ENCODE measurements around the gene HDLBP.

- TF ChIP-seq CTCF (conservative IDR thresholded peaks at IDR 0.05; ENCODE audit: low read depth, low read length) (no peak), RCOR1 (IDR thresholded peaks at IDR 0.05; ENCODE audit: insufficient replicate concordance, low read length) (no peak), POLR2A (IDR thresholded peaks at IDR 0.05; ENCODE audit: low read depth, low read length) (no peak), MAFK (IDR thresholded peaks at IDR 0.05; ENCODE audit: low read depth, low read length) (no peak), FOS (IDR thresholded peaks at IDR 0.05; ENCODE audit: low read depth, low read length) (no peak)
Observed at GRCh38 chr2:241291977-241292376, 23.5 kb downstream of the HDLBP start.
